ENCODE results near the gene ABCA7.
A peak's percentile ranks its signal among the peaks of the same experiment; 100 is the strongest.
"Not testable (repeated sequence)": the region's sequence is repeated elsewhere in the genome, so short reads cannot be mapped to it uniquely, and the experiment has no call there.

ABCA7 gene

DNA sequence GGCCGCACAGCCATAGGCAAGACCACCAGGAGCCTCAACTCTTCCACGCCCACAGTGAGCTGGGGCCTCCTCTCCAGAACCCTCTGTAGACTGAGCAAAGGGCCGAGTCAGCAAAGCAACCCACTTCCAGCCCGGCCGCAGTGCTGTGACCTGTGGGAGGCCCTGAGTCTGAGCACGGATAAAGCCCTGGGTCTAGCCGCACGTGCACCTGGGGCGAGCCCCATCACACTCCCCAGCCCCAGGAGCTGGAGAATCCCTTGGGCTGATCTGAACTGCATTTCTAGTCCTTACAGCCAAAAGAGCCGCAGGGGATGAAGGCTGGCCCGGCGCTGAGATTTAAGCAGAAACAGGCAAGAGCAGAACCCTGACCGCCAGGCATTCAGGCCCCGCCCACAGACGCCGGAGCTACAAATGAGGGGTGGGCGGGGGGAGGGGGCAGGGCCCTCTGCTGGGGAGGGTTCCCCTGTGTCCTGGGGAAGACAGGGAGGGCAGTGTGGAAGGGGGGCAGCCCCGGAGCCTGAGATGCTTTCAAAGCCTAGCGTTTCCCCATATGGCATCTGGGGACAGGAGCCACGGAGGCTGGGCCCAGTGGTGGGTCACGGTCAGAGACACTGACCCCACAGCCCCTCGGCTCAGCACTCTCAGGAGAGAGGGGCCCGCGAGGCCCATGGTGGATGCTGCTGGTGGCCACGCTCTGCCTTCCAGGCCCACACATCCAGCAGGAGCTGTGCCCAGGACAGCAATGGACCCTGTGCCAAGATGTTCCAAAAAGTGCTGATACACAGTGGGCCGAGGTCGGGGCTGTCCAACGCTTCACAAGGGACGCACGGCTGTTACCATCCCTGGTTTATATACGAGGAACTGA lies 23.9 kb upstream of the ABCA7 start:
- DNase-seq (ENCODE audit: low read depth in 2 of 3, low spot score in 1 of 3) = no peak

DNA sequence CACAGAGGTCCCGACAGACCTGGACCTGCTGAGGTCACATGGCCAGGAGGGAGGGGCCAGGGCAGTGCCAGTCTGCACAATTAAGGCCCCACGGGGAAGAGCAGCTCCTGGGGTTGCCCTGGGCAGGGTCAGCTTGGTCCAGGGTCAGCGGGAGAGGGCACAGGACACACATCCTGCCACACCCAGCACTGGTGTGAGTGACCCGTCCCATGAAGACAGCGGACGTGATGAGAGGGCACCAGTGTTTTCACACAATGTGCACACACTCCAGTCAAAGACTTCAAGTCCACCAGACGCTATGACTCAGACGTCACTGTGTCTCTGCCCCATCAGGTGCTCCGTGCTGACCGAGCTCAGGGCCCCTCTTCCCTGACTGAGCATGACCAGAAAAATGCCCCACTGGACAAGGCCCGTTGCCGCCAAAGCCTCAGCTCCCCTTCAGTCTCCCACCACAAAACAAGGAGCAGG lies 23.2 kb upstream of the ABCA7 start:
- DNase-seq (ENCODE audit: low read depth in 2 of 3, low spot score in 1 of 3) = no peak

- DNase-seq (ENCODE audit: low read depth in 2 of 3, low spot score in 1 of 3) = no peak
Observed at GRCh38 chr19:1017115-1017905, 22.6 kb upstream of the ABCA7 start.

DNA sequence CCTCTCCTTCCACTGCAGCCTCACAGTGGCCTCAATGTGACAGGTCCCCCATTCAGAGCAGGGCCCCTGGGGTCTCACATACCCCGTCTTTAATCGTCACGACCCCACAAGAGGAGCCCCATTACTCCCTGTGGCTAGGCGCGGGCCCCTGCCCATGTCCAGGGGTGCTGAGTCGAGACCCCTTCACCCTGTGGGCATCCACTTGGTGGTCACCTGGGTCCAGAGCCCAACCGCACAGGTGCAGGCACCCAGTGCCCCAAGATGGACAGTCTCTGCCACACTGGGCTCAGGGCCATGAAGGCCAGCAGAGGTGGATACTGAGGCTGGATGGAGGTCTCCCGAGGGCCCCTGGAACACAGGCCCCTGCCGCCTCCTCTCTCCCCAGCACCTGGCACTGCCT lies 22.0 kb upstream of the ABCA7 start:
- DNase-seq (ENCODE audit: low read depth in 2 of 3, low spot score in 1 of 3) = no peak

GRCh38 chr19:1018393-1018792 lies 21.5 kb upstream of the ABCA7 start:
- no peak for DNase-seq (ENCODE audit: low read depth in 2 of 3, low spot score in 1 of 3)

GRCh38 chr19:1018932-1019615 lies 20.8 kb upstream of the ABCA7 start:
- DNase-seq (ENCODE audit: low read depth in 2 of 3, low spot score in 1 of 3) = no peak

DNA sequence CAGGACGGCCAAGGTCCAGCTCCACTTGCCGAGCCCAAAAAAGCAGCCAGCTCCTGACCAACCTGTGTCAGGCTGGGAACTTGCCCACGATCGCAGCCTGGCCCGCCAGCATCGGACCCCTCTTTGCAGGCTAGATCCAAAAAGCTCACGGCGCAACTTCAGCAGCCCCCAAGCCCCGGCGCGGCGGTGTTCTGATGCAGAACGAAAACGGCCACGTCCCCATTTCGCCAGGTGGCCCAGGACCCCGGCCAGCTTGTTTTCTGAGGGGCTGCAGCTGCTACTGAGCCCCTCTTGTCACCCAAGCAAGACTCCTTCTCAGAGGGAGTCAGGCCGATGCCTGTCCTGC lies 20.3 kb upstream of the ABCA7 start:
- DNase-seq (ENCODE audit: low read depth in 2 of 3, low spot score in 1 of 3) = no peak

- DNase-seq (ENCODE audit: low read depth in 2 of 3, low spot score in 1 of 3) = no peak
Observed at GRCh38 chr19:1019980-1020867, 19.7 kb upstream of the ABCA7 start.

DNA sequence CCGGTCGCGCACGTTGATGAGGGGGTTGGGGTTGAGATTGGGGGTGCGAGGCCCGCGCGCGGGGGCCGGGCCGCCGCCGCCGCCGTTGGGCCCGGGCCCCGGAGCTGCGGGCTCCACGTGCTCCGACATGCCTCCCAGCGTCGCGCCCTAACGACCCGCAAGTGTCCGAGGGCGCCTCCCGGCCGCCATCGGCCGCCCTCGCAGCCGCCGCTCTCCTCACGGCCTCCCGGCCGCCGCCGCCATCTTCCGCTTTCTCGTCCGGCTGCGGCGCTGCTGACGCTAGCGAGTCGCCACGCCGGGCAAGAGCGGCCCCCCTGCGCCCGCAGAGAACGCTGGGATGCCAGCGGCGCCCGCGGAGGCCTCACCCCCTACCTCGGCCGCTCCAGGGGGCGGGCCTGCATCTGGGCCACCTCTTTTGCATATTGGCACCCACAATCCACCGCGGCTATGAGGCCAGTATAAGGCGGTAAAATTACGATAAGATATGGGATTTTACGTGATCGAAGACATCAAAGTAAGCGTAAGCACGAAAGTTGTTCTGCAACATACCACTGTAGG lies 19.0 kb upstream of the ABCA7 start, which contains the start of gene TMEM259:
TSS of gene TMEM259 (minus strand) at position 256 of the 558 bp plus-strand sequence. CDS start at position 129, 127 bp downstream.
- DNase-seq (ENCODE audit: low read depth in 2 of 3, low spot score in 1 of 3) = peak; percentile 93 to 96 (median 96)

DNA sequence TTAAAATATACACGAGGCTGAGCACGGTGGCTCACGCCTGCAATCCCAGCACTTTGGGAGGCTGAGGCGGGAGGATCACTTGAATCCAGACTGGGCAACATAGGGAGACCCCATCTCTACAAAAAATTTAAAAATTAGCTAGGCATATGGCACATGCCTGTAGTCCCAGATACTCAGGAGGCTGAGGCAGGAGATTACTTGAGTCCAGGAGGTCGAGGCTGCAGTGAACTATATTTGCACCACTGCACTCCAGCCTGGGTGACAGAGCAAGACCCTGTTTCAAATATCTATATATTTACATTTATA lies 16.1 kb upstream of the ABCA7 start:
- DNase-seq (ENCODE audit: low read depth in 2 of 3, low spot score in 1 of 3) = not testable (repeated sequence)

- not testable (repeated sequence) for DNase-seq (ENCODE audit: low read depth in 2 of 3, low spot score in 1 of 3)
Observed at GRCh38 chr19:1025080-1025479, 14.8 kb upstream of the ABCA7 start.

DNA sequence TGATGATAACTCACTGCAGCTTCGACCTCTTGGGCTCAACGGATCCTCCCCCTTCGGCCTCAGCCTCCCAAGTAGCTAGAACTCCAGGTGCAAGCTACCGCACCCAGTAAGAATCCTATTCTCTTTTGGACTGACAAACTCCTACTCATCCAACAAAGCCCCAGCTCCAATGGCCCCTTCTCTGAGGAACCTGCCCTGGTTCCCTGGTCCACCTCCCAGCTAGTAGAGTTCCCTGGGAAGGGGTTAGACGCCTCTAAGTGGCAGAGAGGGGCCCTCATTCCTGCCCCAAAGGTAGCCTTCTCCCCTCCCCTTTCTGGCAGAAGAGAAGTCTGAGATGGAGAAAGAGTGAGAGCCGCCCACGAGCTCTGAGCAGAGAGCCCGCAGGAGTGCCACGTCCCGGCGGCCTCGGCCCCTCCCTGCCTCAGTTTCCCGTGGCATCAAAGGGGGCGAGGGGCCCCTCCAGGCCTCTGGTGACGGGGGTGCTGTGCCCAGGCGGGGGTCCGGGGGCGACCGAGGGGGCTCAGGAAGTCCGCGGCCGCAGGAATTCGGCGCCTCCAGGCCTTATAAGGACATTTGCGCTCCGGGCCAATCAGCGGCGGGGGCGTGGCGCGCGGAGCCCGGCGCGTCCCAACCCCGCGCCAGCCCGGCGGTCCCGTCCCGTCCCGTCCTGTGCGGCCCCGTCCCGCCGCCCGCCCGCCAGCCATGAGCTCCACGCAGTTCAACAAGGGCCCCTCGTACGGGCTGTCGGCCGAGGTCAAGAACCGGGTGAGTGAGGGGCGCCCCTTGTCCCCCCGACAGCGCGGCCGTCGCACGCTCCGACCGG lies 13.7 kb upstream of the ABCA7 start, which contains the start of gene CNN2:
TSS of gene CNN2 (plus strand) at position 649 of the 823 bp plus-strand sequence. CDS start at position 703, 54 bp downstream.
- DNase-seq (ENCODE audit: low read depth in 2 of 3, low spot score in 1 of 3) = peak in 2 of 3 donors; percentile 39 to 68

DNA sequence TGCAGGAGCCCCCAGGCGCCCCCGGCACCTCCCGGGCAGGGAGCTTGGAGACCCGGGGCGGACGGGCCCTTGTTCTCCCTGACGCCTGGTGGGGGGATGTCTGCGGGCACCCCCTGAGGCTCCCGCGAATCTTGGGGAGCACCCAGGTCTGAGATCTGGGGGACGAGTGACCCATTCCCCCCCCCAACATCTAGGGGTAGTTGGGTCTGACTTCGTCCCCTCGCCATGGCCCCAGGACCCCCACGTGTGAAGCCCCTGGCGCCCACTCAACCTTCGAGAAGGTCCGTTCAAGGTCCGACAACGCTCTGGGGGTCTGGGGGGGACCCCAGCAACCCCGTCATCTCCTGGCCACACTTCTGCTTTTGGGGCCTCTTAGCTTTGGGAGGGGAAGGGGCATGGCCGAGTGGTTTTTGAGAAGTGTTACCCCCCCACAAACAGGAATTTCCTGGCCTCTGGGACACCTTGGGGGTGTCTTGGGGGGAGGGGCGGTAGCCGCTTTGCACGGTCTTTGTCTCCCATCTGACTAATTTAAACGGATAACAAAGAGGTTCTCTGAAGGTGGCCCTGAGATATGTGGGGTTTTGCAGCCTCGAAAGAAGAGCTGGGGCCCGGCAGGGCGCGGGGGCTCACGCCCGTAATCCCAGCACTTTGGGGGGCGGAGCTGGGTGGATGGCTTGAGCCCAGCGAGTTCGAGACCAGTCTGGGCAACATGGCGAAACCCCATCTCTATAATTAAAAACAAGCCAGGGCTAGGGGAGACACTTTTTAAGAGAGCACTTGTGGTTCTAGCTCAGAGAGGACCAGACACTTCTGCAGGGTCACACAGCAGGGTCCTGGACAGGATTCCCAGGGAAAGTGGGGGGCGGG lies 12.9 kb upstream of the ABCA7 start:
- DNase-seq (ENCODE audit: low read depth in 2 of 3, low spot score in 1 of 3) = no peak

- DNase-seq (ENCODE audit: low read depth in 2 of 3, low spot score in 1 of 3) = no peak
Observed at GRCh38 chr19:1027650-1028061, 12.3 kb upstream of the ABCA7 start.

- DNase-seq (ENCODE audit: low read depth in 2 of 3, low spot score in 1 of 3) = no peak
Observed at GRCh38 chr19:1028062-1028926, 11.6 kb upstream of the ABCA7 start.

GRCh38 chr19:1032264-1032867 lies 7.5 kb upstream of the ABCA7 start:
- no peak for DNase-seq (ENCODE audit: low read depth in 2 of 3, low spot score in 1 of 3)

DNA sequence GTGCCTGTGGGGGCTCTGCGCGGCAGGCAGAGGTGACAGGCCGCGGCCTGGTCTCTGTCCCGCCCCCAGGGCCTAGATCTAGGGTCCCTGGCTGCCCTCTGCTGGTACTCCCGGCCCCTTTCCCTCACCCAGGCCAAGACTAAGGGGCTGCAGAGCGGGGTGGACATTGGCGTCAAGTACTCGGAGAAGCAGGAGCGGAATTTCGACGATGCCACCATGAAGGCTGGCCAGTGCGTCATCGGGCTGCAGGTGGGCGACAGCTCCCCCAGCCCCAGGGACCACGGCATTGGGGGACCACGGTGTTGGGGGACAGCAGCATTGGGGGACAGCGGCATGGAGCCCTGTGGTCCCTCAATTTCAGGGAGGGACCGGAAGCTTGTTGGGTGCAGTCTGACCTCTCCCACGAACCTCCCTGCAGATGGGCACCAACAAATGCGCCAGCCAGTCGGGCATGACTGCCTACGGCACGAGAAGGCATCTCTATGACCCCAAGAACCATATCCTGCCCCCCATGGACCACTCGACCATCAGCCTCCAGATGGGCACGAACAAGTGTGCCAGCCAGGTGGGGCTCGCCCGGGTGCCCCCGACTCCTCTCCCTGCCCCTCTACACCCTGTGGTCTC lies 3.8 kb upstream of the ABCA7 start:
- no peak for DNase-seq (ENCODE audit: low read depth in 2 of 3, low spot score in 1 of 3)

Data from stimulated activated CD4-positive, alpha-beta T cell treated with anti-CD3 and anti-CD28 coated beads, Interleukin-12 subunit alpha, Interleukin-12 subunit beta, amount 100 ng/mL, for 48 hours (primary cell).